Measurements from ENCODE around the gene DISP2.

- no peak for TF ChIP-seq SP1 (IDR thresholded peaks at IDR 0.05)
- no peak for TF ChIP-seq ARNT (IDR thresholded peaks at IDR 0.05)
- TF ChIP-seq LEF1 (IDR thresholded peaks at IDR 0.05; ENCODE audit: borderline replicate concordance), result no peak
- TF ChIP-seq BHLHE40 (IDR thresholded peaks at IDR 0.05; ENCODE audit: borderline replicate concordance), result no peak
- TF ChIP-seq, protein P1, sequence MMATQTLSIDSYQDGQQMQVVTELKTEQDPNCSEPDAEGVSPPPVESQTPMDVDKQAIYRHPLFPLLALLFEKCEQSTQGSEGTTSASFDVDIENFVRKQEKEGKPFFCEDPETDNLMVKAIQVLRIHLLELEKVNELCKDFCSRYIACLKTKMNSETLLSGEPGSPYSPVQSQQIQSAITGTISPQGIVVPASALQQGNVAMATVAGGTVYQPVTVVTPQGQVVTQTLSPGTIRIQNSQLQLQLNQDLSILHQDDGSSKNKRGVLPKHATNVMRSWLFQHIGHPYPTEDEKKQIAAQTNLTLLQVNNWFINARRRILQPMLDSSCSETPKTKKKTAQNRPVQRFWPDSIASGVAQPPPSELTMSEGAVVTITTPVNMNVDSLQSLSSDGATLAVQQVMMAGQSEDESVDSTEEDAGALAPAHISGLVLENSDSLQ (IDR thresholded peaks at IDR 0.05), result no peak
- no peak for TF ChIP-seq HDGF (IDR thresholded peaks at IDR 0.05; ENCODE audit: borderline replicate concordance)
- TF ChIP-seq L3MBTL2 (conservative IDR thresholded peaks at IDR 0.05), result no peak
- TF ChIP-seq ELF4 (IDR thresholded peaks at IDR 0.05), result no peak
Measured at GRCh38 chr15:40339621-40339945, 18.4 kb upstream of the DISP2 start.
